Endothelial cell of umbilical vein (primary cell): Measurements from ENCODE around the gene TRIP10. TPM values are rescaled to one million over a fixed set of nuclear protein-coding genes. Genes with fewer than 3 reads are reported as not detected.
A peak's percentile ranks its signal among the peaks of the same experiment; 100 is the strongest.

Experiments used
- BruUV-seq: library from RNA; stranded (reverse); fragments of 400-500 nt; replicated peaks from 2 replicates; lab custom pipeline; 2021; lab: Mats Ljungman, UMichigan
- CTCF ChIA-PET: fragments of 300-600, 350-600 bp; sonication (Branson Sonifier 250); formaldehyde crosslinking; loops from one replicate; lab custom pipeline; 2021; ENCODE audit warnings: antibody characterized with exemption, inconsistent platforms; lab: Charles Lee
- POLR2A ChIA-PET: fragments of 300-600, 350-600 bp; sonication (Branson Sonifier 250); formaldehyde crosslinking; loops from one replicate; lab custom pipeline; 2021; ENCODE audit warnings: antibody characterized with exemption, inconsistent platforms; lab: Charles Lee
- DNase-seq: peaks from one replicate; pipeline ENCODE4 v3.0.0-alpha.2; 2011; ENCODE audit warnings: low read depth, low spot score
- FAIRE-seq: peaks from 2 replicates; lab custom pipeline; 2011; peaks lifted over from hg19 to GRCh38; lab: Jason Lieb, UNC
- H2AFZ ChIP-seq: 2 replicates; pipeline ENCODE4 v1.6.0; 2012; ENCODE audit warnings: low read depth, low read length, control low read depth, inconsistent platforms
- H3K27ac ChIP-seq: 2 replicates; pipeline ENCODE4 v1.5.1; 2011; ENCODE audit warnings: low read depth, mild to moderate bottlenecking, control low read depth, low read length, moderate library complexity; ENCODE audit not compliant: insufficient read depth
- H3K27me3 ChIP-seq, 2 experiments: 2 replicates each; pipeline versions ENCODE4 v1.6.0 to v1.6.1; 2011; ENCODE audit warnings: low read length in 2 of 2, mixed read lengths in 1 of 2; ENCODE audit not compliant: control insufficient read depth in 2 of 2, insufficient read depth in 2 of 2
- H3K36me3 ChIP-seq, 2 experiments: 2 replicates in 1 of 2; 3 replicates in 1 of 2; pipeline ENCODE4 v1.5.1; 2011; ENCODE audit warnings: low read length in 2 of 2, mild to moderate bottlenecking in 1 of 2, moderate library complexity in 1 of 2; ENCODE audit not compliant: control insufficient read depth in 2 of 2, insufficient read depth in 2 of 2; ENCODE audit errors: extremely low read depth in 1 of 2
- H3K4me1 ChIP-seq: 3 replicates; pipeline ENCODE4 v1.5.1; 2011; ENCODE audit warnings: mild to moderate bottlenecking, low read length; ENCODE audit not compliant: control insufficient read depth, insufficient read depth; ENCODE audit errors: extremely low read depth
- H3K4me2 ChIP-seq: 2 replicates; pipeline ENCODE4 v1.6.1; 2011; ENCODE audit warnings: low read length, control low read depth, mixed read lengths; ENCODE audit not compliant: insufficient read depth
- H3K4me3 ChIP-seq, 3 experiments: fragments of 200-600 bp in 1 of 3; sonication (generic), shearing (Covaris generic) in 1 of 3; replicated peaks in 1 of 3; 2 replicates each; pipeline ENCODE4 v1.5.1; 2011 to 2016; ENCODE audit warnings: control low read depth in 3 of 3, low read length in 3 of 3, mild to moderate bottlenecking in 2 of 3, inconsistent platforms in 1 of 3, low read depth in 1 of 3, moderate library complexity in 1 of 3; ENCODE audit not compliant: insufficient read depth in 1 of 3
- H3K79me2 ChIP-seq: 2 replicates; pipeline ENCODE4 v1.6.0; 2012; ENCODE audit warnings: low read length, inconsistent platforms; ENCODE audit not compliant: control insufficient read depth, insufficient read depth
- H3K9ac ChIP-seq: replicated peaks from 2 replicates; pipeline ENCODE3; 2011; ENCODE audit warnings: low read length, control low read depth; ENCODE audit not compliant: insufficient read depth; ENCODE audit errors: extremely low read depth
- H3K9me1 ChIP-seq: replicated peaks from 3 replicates; pipeline ENCODE4 v1.6.0; 2011; ENCODE audit warnings: mild to moderate bottlenecking, low read length; ENCODE audit not compliant: control insufficient read depth, insufficient read depth; ENCODE audit errors: extremely low read depth
- H3K9me3 ChIP-seq: replicated peaks from 2 replicates; pipeline ENCODE4 v1.5.1; 2012; ENCODE audit warnings: low read length, inconsistent platforms; ENCODE audit not compliant: control insufficient read depth, insufficient read depth
- H4K20me1 ChIP-seq: replicated peaks from 2 replicates; pipeline ENCODE3; 2011; ENCODE audit warnings: mild to moderate bottlenecking, low read length; ENCODE audit not compliant: control insufficient read depth, insufficient read depth; ENCODE audit errors: extremely low read depth
- CTCF ChIP-seq, 2 donors: IDR thresholded peaks; 1 replicate in 1 of 2; 2 replicates in 1 of 2; pipeline ENCODE4 v1.5.1; 2011; ENCODE audit warnings: low read length in 2 of 2, mild to moderate bottlenecking in 2 of 2, moderate library complexity in 2 of 2, control low read depth in 1 of 2, inconsistent platforms in 1 of 2, low read depth in 1 of 2; ENCODE audit not compliant: insufficient read depth in 1 of 2; ENCODE audit errors: extremely low read depth in 1 of 2
- GATA2 ChIP-seq: IDR thresholded peaks from 2 replicates; pipeline ENCODE4 v1.7.0; 2011; ENCODE audit warnings: low read depth, mild to moderate bottlenecking, moderate library complexity, mixed read lengths, low read length; ENCODE audit not compliant: insufficient read length, insufficient read depth
- dilution Hi-C: fragments of 300-500 bp; cut with MboI; formaldehyde crosslinking; loops from one replicate; pipeline ENCODE4 v1.15.0; 2019; ENCODE audit warnings: low sequenced_read_pairs; ENCODE audit not compliant: extremely low pct_ligation_motif_present
- intact Hi-C: fragments of 100-400 bp; cut with micrococcal nuclease; formaldehyde crosslinking; loops from one replicate; pipeline ENCODE4 v1.10.0; 2022
- polyA plus RNA-seq, 4 experiments: library from polyadenylated mRNA; depleted of rRNA in 3 of 4; stranded (reverse) in 3 of 4; unstranded in 1 of 4; fragments of >200 nt; gene quantifications; 2 replicates each; pipeline versions ENCODE4 v1.2.1 to v1.2.3, GENCODE V29; 2011 to 2012; ENCODE audit warnings: missing spikeins in 1 of 4
- total RNA-seq: library from RNA; stranded (reverse); gene quantifications from 2 replicates; pipeline ENCODE4 v1.2.3, GENCODE V29; 2021

Gene TRIP10
- total and polyA plus RNA-seq, 2 donors (not counting 3 experiments of a cell fraction or from before 2014, with no cell fraction given): 28.4 to 69.3 TPM

- no TSS peak for BruUV-seq
- no peak for FAIRE-seq
- DNase-seq: peak; percentile 77
- Histone ChIP-seq H3K4me1 (peaks cover 46% of the 10 kb centered on the region), H3K27ac (peak overlapping the region; percentile 54), H3K27me3 (no peaks in the 10 kb centered on the region), H3K79me2 (peaks cover 31% of the 10 kb centered on the region), H3K9me1 (no peaks in the 10 kb centered on the region), H3K9me3 (no peaks in the 10 kb centered on the region), H2AFZ (peak overlapping the region; percentile 82), H4K20me1 (no peaks in the 10 kb centered on the region), H3K9ac (no peak overlapping the region), H3K4me2 (no peak overlapping the region), H3K4me3 (no peak overlapping the region), H3K36me3 (peaks cover 0 to 4% of the 10 kb centered on the region in 2 experiments)
- intact Hi-C loops: loop anchor here (1.0 to 10.0 kb wide), 9 partner anchors 15 to 366 kb away; partner anchors contain the start of genes ALKBH7, KHSRP, TNFSF14 and TNFSF9
- CTCF ChIA-PET: interaction anchor here (0.6 to 6.2 kb wide), 15 partner anchors 12 to 221 kb away, joined by 3 to 179 read pairs (median 4); partner anchors contain the start of gene VAV1
- no peak for TF ChIP-seq GATA2
- peak; percentile 61 to 71 for TF ChIP-seq CTCF (IDR thresholded peaks at IDR 0.05; ENCODE audit: extremely low read depth in 1 of 2, insufficient read depth in 1 of 2, low read depth in 1 of 2, low read length in 2 of 2)
- dilution Hi-C loops: no loop called here
- POLR2A ChIA-PET: interaction anchor here (1.1 kb wide), 1 partner anchor 125 kb away, joined by 3 read pairs; no protein-coding TSS in a partner anchor
Measured at GRCh38 chr19:6737873-6738786, 1.4 kb upstream of the TRIP10 start.
